Progenitor cell of endocrine pancreas (in vitro differentiated cells): ENCODE data around the gene P3R3URF. TPM values are rescaled to one million over a fixed set of nuclear protein-coding genes. Genes with fewer than 3 reads are reported as not detected.

Source experiments
- DNase-seq: peaks from one replicate; pipeline ENCODE4 v3.0.0; 2021; ENCODE audit warnings: low spot score; ENCODE audit not compliant: unreplicated experiment
- H3K27ac Mint-ChIP-seq: 2 replicates; pipeline ENCODE4 v1.8.0; 2021; ENCODE audit warnings: mild to moderate bottlenecking, moderate library complexity, mixed read lengths
- H3K27me3 Mint-ChIP-seq: 2 replicates; pipeline ENCODE4 v1.8.0; 2021; ENCODE audit warnings: mixed read lengths
- H3K36me3 Mint-ChIP-seq: 2 replicates; pipeline ENCODE4 v1.8.0; 2022; ENCODE audit warnings: mixed read lengths; ENCODE audit not compliant: insufficient read depth
- H3K4me1 Mint-ChIP-seq: 2 replicates; pipeline ENCODE4 v1.8.0; 2021; ENCODE audit warnings: low read depth, mixed read lengths
- H3K4me3 Mint-ChIP-seq: 2 replicates; pipeline ENCODE4 v1.8.0; 2021; ENCODE audit warnings: low read depth, mild to moderate bottlenecking, moderate library complexity, mixed read lengths
- H3K9me3 Mint-ChIP-seq: 2 replicates; pipeline ENCODE4 v1.8.0; 2021; ENCODE audit warnings: low read depth, mixed read lengths
- CTCF ChIP-seq: fragments of 200-600 bp; sonication (generic); IDR thresholded peaks from one replicate; pipeline ENCODE4 v1.5.0; 2021; ENCODE audit warnings: antibody characterized with exemption, mild to moderate bottlenecking; ENCODE audit not compliant: unreplicated experiment
- total RNA-seq: library from RNA; stranded (reverse); gene quantifications from 2 replicates; pipeline ENCODE4 v1.2.1, GENCODE V29; 2021

P3R3URF gene
- total RNA-seq, 1 donor from 2014 or later: not detected

DNA sequence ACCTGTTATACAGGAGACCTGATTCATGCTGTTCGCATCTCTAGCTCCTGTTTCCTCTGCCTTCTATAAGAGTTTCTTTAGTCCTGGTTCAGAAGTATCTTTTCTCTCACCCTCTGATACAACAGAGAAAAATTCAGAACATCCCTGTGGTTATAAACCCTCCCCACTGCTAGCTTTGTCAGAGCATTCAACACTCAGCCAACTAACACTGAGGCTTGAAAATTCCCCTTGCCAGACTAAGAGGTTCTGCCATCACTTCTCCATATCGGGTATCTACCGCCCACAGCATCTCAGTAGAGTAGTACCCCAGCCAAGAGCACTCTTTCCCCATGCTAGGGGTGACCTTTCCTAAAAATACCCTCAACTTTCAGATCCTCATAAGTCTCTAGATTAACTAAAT lies 24.3 kb downstream of the P3R3URF start:
- TF ChIP-seq CTCF: no peak
- H3K27me3 Mint-ChIP-seq: peaks cover 4% of the 10 kb centered on the region
- no peaks in the 10 kb centered on the region for H3K36me3 Mint-ChIP-seq
- no peak for DNase-seq
- H3K9me3 Mint-ChIP-seq: no peaks in the 10 kb centered on the region
- H3K4me1 Mint-ChIP-seq: no peaks in the 10 kb centered on the region
- no peak overlapping the region for H3K4me3 Mint-ChIP-seq
- H3K27ac Mint-ChIP-seq: no peak overlapping the region

GRCh38 chr1:46150085-46150484 lies 26.2 kb downstream of the P3R3URF start:
- no peak for TF ChIP-seq CTCF
- Mint-ChIP-seq H3K27me3 (peaks cover 4% of the 10 kb centered on the region), H3K27ac (no peak overlapping the region), H3K36me3 (no peaks in the 10 kb centered on the region), H3K4me1 (no peaks in the 10 kb centered on the region), H3K9me3 (no peaks in the 10 kb centered on the region), H3K4me3 (no peak overlapping the region)
- DNase-seq: no peak

- no peaks in the 10 kb centered on the region for H3K36me3 Mint-ChIP-seq
- no peaks in the 10 kb centered on the region for H3K27me3 Mint-ChIP-seq
- no peaks in the 10 kb centered on the region for H3K4me1 Mint-ChIP-seq
- no peak for TF ChIP-seq CTCF
- no peaks in the 10 kb centered on the region for H3K9me3 Mint-ChIP-seq
- H3K4me3 Mint-ChIP-seq: no peak overlapping the region
- H3K27ac Mint-ChIP-seq: no peak overlapping the region
- DNase-seq: no peak
Observed at GRCh38 chr1:46148318-46148717, 28.0 kb downstream of the P3R3URF start.

GRCh38 chr1:46137916-46138315 lies 38.4 kb downstream of the P3R3URF start:
- H3K9me3 Mint-ChIP-seq: no peaks in the 10 kb centered on the region
- no peaks in the 10 kb centered on the region for H3K27me3 Mint-ChIP-seq
- no peak overlapping the region for H3K27ac Mint-ChIP-seq
- no peak overlapping the region for H3K4me3 Mint-ChIP-seq
- no peak for DNase-seq
- no peak for TF ChIP-seq CTCF
- no peaks in the 10 kb centered on the region for H3K36me3 Mint-ChIP-seq
- peaks cover 13% of the 10 kb centered on the region for H3K4me1 Mint-ChIP-seq

DNA sequence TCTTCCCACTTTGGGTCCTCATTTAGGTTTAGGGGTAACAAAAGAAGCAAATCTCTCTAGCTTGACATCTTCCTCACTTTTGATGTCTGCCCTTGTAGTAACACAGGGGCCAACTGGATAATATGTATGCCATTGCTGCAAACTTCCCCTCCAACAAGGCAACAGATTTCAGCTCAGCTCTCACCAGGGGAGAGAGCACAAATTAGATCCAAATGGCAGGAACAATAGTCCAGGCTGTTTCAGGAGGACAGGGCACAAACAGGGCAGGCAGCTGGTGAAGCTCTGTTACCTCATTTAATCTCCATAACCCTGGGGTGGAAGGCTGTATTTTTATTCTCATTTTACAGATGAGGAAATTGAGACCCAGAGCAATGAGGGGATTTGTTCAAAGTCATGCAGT lies 39.6 kb downstream of the P3R3URF start:
- Mint-ChIP-seq H3K4me1 (peaks cover 13% of the 10 kb centered on the region), H3K27me3 (no peaks in the 10 kb centered on the region), H3K4me3 (no peak overlapping the region), H3K27ac (no peak overlapping the region), H3K36me3 (no peaks in the 10 kb centered on the region), H3K9me3 (no peaks in the 10 kb centered on the region)
- no peak for TF ChIP-seq CTCF
- no peak for DNase-seq
